K562 (cell line): ENCODE results near the gene CDC20. TPM values are rescaled to one million over a fixed set of nuclear protein-coding genes. Genes with fewer than 3 reads are reported as not detected.

Experiments used
- ADNP ChIP-seq: fragments of 200-800 bp; sonication (Bioruptor generic); IDR thresholded peaks from 2 replicates; pipeline ENCODE4 v1.6.1; 2016; ENCODE audit warnings: missing genetic modification characterization, missing compliant biosample characterization
- BACH1 ChIP-seq: fragments of 200-800 bp; sonication (Bioruptor generic); IDR thresholded peaks from 2 replicates; pipeline ENCODE4 v1.6.1; 2016; ENCODE audit warnings: missing genetic modification characterization, missing compliant biosample characterization
- BCOR ChIP-seq: fragments of 450-650 bp; IDR thresholded peaks from 2 replicates; pipeline ENCODE4 v1.6.1; 2016
- EHMT2 ChIP-seq: fragments of 450-650 bp; IDR thresholded peaks from 2 replicates; pipeline ENCODE4 v1.6.1; 2018; ENCODE audit warnings: antibody characterized with exemption
- EZH2 ChIP-seq: IDR thresholded peaks from 2 replicates; pipeline ENCODE4 v1.6.1; 2012; ENCODE audit warnings: low read depth, mild to moderate bottlenecking, inconsistent platforms, low read length, borderline replicate concordance
- HNRNPLL ChIP-seq: fragments of 200-400 bp; formaldehyde crosslinking; IDR thresholded peaks from 2 replicates; pipeline ENCODE4 v1.6.1; 2017; ENCODE audit warnings: low read length, low read depth, mild to moderate bottlenecking; ENCODE audit not compliant: poor library complexity, severe bottlenecking
- KDM5B ChIP-seq: fragments of 200-600 bp; sonication (generic); IDR thresholded peaks from 2 replicates; pipeline ENCODE4 v1.6.1; 2012; ENCODE audit warnings: low read depth, mild to moderate bottlenecking, moderate library complexity, low read length, control low read depth, inconsistent platforms; ENCODE audit not compliant: insufficient replicate concordance
- NR2C2 ChIP-seq, 2 experiments: fragments of 200-800 bp in 1 of 2; sonication (Bioruptor generic) in 1 of 2; sonication (generic) in 1 of 2; formaldehyde crosslinking in 1 of 2; IDR thresholded peaks; 2 replicates each; pipeline versions ENCODE4 v1.6.1 to v1.8.0; 2016 to 2022; ENCODE audit warnings: mild to moderate bottlenecking in 1 of 2, missing compliant biosample characterization in 1 of 2, missing genetic modification characterization in 1 of 2, missing genetic modification reagents in 1 of 2
- PHF20 ChIP-seq: fragments of 450-650 bp; IDR thresholded peaks from 2 replicates; pipeline ENCODE4 v1.6.1; 2018; ENCODE audit not compliant: partially characterized antibody
- POU5F1 ChIP-seq: fragments of 150-350 bp; IDR thresholded peaks from 2 replicates; pipeline ENCODE4 v1.6.1; 2014; ENCODE audit warnings: borderline replicate concordance, low read length, low read depth, mild to moderate bottlenecking; ENCODE audit not compliant: partially characterized antibody
- SMARCC2 ChIP-seq: fragments of 450-650 bp; IDR thresholded peaks from 2 replicates; pipeline ENCODE4 v1.6.1; 2017; ENCODE audit warnings: antibody characterized with exemption, moderate library complexity, mild to moderate bottlenecking, low read depth
- TAF1 ChIP-seq: IDR thresholded peaks from 2 replicates; pipeline ENCODE4 v1.6.1; 2011; ENCODE audit warnings: mild to moderate bottlenecking, low read length, moderate library complexity; ENCODE audit not compliant: insufficient read depth, control insufficient read depth, severe bottlenecking; ENCODE audit errors: extremely low read depth
- XRCC3 ChIP-seq: fragments of 450-650 bp; IDR thresholded peaks from 2 replicates; pipeline ENCODE4 v1.6.1; 2017; ENCODE audit warnings: mild to moderate bottlenecking, moderate library complexity
- ZNF124 ChIP-seq: sonication (generic); formaldehyde crosslinking; IDR thresholded peaks from 2 replicates; pipeline ENCODE4 v1.8.1; 2022; ENCODE audit warnings: missing genetic modification reagents
- ZNF217 ChIP-seq: sonication (generic); formaldehyde crosslinking; IDR thresholded peaks from 2 replicates; pipeline ENCODE4 v1.8.0; 2022; ENCODE audit warnings: mild to moderate bottlenecking, missing genetic modification reagents
- ZNF224 ChIP-seq: sonication (generic); formaldehyde crosslinking; IDR thresholded peaks from 2 replicates; pipeline ENCODE4 v1.8.0; 2022; ENCODE audit warnings: mild to moderate bottlenecking, missing genetic modification reagents
- ZNF239 ChIP-seq: fragments of 250-450 bp; sonication (Bioruptor Pico); IDR thresholded peaks from 2 replicates; pipeline ENCODE4 v1.4.0; 2020; ENCODE audit warnings: mild to moderate bottlenecking
- ZNF282 ChIP-seq: sonication (generic); formaldehyde crosslinking; IDR thresholded peaks from 2 replicates; pipeline ENCODE4 v1.8.1; 2023; ENCODE audit warnings: missing genetic modification reagents
- ZNF780A ChIP-seq: fragments of 250-450 bp; sonication (Bioruptor Pico); IDR thresholded peaks from 2 replicates; pipeline ENCODE4 v1.5.0; 2021; ENCODE audit warnings: mild to moderate bottlenecking
- polyA plus RNA-seq, 8 experiments: library from polyadenylated mRNA; depleted of rRNA in 4 of 8; stranded (reverse) in 5 of 8; unstranded in 3 of 8; fragments of >200 nt; fragmentation: Nextera tagmentation in 2 of 8; fragmentation: Illumina TruSeq in 1 of 8; extraction: Ambion mirVana in 2 of 8; extraction: Trizol in 1 of 8; gene quantifications; 2 replicates each; pipeline versions ENCODE4 v1.2.1 to v1.2.3, GENCODE V29; 2011 to 2014; ENCODE audit warnings: inconsistent platforms in 1 of 8, missing spikeins in 1 of 8
- total RNA-seq, 7 experiments: library from RNA; depleted of rRNA in 6 of 7; stranded (reverse); fragments of >200 nt in 6 of 7; fragmentation: Illumina TruSeq in 2 of 7; extraction: Trizol in 2 of 7; gene quantifications; 2 replicates each; pipeline versions ENCODE4 v1.2.1 to v1.2.3, GENCODE V29; 2011 to 2021; ENCODE audit warnings: low replicate concordance in 1 of 7
- TF ChIP-seq, protein P1 (sequence below): fragments of 450-650 bp; IDR thresholded peaks from 2 replicates; pipeline ENCODE4 v1.6.1; 2017; ENCODE audit warnings: antibody characterized with exemption
- TF ChIP-seq, protein P2 (sequence below): fragments of 450-650 bp; formaldehyde crosslinking; conservative IDR thresholded peaks from 2 replicates; pipeline ENCODE4 v1.4.0; 2022; ENCODE audit warnings: mild to moderate bottlenecking, missing genetic modification characterization
- TF ChIP-seq, protein P3 (sequence below): fragments of 450-650 bp; IDR thresholded peaks from 2 replicates; pipeline ENCODE4 v1.6.1; 2017; ENCODE audit warnings: antibody characterized with exemption, mild to moderate bottlenecking

The CDC20 gene
- total and polyA plus RNA-seq, 9 of the 15 experiments (the other 6 are each of a cell fraction or from before 2014, with no cell fraction given): 45.2 to 224 (median 121) TPM

DNA sequence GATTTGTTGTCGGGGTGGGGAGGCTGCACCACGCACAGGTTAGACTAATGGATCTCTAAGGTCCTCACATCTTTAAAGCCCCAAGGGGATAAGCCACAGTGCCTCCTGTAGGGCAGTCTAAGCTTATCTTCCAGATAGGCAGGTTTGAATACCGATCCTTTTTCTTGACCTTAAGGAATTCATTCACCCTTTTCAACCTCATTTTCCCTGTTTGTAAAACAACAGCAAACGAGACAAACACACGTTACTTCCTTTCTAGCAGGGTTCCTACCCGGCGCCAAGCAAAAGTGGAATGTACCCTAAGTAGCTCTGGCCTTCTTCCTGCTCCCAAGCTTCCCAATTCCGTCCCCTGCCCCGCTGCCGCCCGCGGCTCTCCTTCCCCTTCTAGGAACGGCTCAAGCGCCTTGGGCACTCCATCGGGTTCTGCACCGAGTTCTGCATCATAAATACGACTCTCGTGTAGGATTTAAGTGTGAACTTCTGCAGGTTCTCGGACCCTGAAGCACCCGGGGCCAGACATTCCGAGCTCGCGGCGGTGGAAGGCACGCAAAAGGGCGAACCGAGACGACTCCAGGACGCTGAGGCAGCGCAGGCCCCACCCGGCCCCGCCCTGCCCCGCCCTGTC is 548 bp upstream of the CDC20 start (continued):
- TF ChIP-seq, protein P1, sequence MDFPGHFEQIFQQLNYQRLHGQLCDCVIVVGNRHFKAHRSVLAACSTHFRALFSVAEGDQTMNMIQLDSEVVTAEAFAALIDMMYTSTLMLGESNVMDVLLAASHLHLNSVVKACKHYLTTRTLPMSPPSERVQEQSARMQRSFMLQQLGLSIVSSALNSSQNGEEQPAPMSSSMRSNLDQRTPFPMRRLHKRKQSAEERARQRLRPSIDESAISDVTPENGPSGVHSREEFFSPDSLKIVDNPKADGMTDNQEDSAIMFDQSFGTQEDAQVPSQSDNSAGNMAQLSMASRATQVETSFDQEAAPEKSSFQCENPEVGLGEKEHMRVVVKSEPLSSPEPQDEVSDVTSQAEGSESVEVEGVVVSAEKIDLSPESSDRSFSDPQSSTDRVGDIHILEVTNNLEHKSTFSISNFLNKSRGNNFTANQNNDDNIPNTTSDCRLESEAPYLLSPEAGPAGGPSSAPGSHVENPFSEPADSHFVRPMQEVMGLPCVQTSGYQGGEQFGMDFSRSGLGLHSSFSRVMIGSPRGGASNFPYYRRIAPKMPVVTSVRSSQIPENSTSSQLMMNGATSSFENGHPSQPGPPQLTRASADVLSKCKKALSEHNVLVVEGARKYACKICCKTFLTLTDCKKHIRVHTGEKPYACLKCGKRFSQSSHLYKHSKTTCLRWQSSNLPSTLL: no peak
- no peak for TF ChIP-seq TAF1
- TF ChIP-seq HNRNPLL: peak; percentile 55
- TF ChIP-seq, protein P2, sequence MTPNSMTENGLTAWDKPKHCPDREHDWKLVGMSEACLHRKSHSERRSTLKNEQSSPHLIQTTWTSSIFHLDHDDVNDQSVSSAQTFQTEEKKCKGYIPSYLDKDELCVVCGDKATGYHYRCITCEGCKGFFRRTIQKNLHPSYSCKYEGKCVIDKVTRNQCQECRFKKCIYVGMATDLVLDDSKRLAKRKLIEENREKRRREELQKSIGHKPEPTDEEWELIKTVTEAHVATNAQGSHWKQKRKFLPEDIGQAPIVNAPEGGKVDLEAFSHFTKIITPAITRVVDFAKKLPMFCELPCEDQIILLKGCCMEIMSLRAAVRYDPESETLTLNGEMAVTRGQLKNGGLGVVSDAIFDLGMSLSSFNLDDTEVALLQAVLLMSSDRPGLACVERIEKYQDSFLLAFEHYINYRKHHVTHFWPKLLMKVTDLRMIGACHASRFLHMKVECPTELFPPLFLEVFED: no peak
- TF ChIP-seq BACH1 (tag): no peak
- TF ChIP-seq ZNF780A: no peak
- TF ChIP-seq ZNF239 (CRISPR knock-in tag): no peak
- TF ChIP-seq EHMT2: no peak
- TF ChIP-seq, protein P3, sequence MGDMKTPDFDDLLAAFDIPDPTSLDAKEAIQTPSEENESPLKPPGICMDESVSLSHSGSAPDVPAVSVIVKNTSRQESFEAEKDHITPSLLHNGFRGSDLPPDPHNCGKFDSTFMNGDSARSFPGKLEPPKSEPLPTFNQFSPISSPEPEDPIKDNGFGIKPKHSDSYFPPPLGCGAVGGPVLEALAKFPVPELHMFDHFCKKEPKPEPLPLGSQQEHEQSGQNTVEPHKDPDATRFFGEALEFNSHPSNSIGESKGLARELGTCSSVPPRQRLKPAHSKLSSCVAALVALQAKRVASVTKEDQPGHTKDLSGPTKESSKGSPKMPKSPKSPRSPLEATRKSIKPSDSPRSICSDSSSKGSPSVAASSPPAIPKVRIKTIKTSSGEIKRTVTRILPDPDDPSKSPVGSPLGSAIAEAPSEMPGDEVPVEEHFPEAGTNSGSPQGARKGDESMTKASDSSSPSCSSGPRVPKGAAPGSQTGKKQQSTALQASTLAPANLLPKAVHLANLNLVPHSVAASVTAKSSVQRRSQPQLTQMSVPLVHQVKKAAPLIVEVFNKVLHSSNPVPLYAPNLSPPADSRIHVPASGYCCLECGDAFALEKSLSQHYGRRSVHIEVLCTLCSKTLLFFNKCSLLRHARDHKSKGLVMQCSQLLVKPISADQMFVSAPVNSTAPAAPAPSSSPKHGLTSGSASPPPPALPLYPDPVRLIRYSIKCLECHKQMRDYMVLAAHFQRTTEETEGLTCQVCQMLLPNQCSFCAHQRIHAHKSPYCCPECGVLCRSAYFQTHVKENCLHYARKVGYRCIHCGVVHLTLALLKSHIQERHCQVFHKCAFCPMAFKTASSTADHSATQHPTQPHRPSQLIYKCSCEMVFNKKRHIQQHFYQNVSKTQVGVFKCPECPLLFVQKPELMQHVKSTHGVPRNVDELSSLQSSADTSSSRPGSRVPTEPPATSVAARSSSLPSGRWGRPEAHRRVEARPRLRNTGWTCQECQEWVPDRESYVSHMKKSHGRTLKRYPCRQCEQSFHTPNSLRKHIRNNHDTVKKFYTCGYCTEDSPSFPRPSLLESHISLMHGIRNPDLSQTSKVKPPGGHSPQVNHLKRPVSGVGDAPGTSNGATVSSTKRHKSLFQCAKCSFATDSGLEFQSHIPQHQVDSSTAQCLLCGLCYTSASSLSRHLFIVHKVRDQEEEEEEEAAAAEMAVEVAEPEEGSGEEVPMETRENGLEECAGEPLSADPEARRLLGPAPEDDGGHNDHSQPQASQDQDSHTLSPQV: no peak
- peak; percentile 66; the same call in 1 of the 2 replicates for TF ChIP-seq SMARCC2
- TF ChIP-seq NR2C2 (CRISPR knock-in tag; IDR thresholded peaks at IDR 0.05): no peak
- peak; percentile 61 for TF ChIP-seq NR2C2 (tag; IDR thresholded peaks at IDR 0.05)
- TF ChIP-seq PHF20: peak; percentile 58
- no peak for TF ChIP-seq ADNP (tag)
- TF ChIP-seq ZNF217 (CRISPR knock-in tag): no peak
- TF ChIP-seq ZNF282: no peak
- TF ChIP-seq KDM5B: peak; percentile 78
- no peak for TF ChIP-seq EZH2
- peak; percentile 70 for TF ChIP-seq BCOR
- no peak for TF ChIP-seq ZNF224
- no peak for TF ChIP-seq ZNF124 (CRISPR knock-in tag)
- TF ChIP-seq XRCC3: no peak
- no peak for TF ChIP-seq POU5F1
